GM21717 (cell line): ENCODE measurements around the gene KCTD13.
A peak's percentile ranks its signal among the peaks of the same experiment; 100 is the strongest.
"Not testable (repeated sequence)": the region's sequence is repeated elsewhere in the genome, so short reads cannot be mapped to it uniquely, and the experiment has no call there.

Experiments
- ATAC-seq: cut with Tn5 transposase; IDR thresholded peaks from one replicate; pipeline ENCODE4 v1.9.1; 2021; ENCODE audit warnings: mild to moderate bottlenecking, moderate library complexity; ENCODE audit not compliant: unreplicated experiment

Gene KCTD13

GRCh38 chr16:29947897-29948296, 21.9 kb upstream of the KCTD13 start:
- ATAC-seq, result no peak

DNA sequence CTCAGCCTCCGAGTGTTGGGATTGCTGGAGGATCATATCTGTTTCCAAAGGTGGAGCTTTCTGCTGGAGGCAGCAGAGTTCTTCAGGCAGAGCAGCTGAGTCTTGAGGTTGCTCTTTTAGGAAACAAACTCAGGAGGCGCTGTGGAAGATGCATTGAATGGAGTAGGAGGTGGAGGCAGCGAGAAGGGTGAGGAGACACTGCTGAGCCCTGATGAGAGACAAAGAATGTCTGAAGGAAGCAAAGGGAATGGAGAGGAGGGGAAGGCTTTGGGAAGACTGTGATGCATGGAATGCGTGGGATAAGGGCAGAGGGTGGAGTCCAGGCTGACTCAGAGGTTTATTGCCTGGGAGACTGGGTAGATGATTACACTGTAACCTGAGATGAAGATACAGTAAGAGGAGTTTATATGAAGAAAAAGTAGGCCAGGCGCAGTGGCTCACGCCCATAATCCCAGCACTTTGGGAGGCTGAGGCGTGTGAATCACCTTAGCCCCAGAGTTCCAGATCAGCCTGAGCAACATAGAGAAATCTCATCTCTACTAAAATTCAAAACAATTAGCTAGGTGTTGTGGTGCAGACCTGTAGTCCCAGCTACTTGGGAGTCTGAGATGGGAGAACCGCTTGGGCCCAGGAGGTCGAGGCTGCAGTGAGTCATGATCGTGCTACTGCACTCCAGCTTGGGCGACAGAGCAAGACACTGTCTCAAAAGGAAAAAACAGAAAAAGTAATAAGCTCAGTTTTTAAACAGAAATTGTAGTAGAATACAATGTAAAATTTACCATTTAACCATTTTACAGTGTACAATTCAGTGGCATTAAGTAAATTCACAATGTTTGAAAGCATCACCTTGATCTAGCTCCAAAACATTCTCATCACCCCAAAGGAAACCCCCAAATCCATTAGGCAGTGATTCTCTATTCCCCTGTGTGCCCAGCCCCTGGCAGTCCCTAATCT, 18.1 kb upstream of the KCTD13 start:
- no peak for ATAC-seq

DNA sequence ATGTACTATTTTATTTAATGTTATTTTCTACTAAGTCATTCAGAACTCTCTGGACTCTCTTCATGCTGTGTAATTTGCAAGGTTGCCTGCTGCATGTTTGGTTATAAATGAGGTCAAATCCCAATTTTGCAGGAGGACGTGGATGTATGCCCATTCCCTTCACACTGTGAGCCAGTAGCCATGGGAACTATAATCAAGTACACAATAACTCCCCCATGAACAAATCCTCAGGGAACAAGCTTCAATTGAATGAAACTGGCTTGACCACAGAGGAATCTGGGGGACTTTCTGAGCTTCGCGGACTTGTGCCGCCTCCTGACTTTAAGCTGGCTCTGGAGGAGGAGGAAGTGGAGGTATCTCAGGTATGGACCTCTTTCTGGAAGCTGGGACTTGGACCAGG, 14.6 kb upstream of the KCTD13 start:
- ATAC-seq, result no peak

DNA sequence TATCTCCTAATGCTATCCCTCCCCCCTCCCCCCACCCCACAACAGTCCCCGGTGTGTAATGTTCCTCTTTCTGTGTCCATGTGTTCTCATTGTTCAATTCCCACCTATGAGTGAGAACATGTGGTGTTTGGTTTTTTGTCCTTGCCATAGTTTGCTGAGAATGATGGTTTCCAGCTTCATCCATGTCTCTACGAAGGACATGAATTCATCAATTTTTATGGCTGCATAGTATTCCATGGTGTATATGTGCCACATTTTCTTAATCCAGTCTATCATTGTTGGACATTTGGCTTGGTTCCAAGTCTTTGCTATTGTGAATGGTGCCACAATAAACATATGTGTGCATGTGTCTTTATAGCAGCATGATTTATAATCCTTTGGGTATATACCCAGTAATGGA, 5.7 kb upstream of the KCTD13 start:
- not testable (repeated sequence) for ATAC-seq

GRCh38 chr16:29927070-29927905, 1.3 kb upstream of the KCTD13 start:
- no peak for ATAC-seq

DNA sequence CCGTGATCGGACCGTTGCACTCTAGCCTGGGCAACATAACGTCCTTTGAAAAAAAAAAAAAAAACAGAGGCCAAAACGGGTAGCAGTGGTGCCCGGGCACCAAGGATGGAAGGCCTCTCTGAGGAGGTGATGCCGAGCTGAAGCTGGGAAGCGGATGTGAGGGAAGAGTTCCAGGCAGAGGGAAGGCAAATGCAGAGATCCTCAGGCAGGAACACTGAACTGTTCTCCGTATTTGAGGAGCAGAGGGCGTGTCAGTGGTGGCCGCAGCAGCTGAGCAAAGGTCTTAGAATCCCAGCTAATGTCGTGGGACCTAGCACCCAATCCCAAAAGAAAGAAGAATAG, 656 bp upstream of the KCTD13 start:
- ATAC-seq, result peak; percentile 10

GRCh38 chr16:29925105-29925756, 795 bp downstream of the KCTD13 start:
- no peak for ATAC-seq

DNA sequence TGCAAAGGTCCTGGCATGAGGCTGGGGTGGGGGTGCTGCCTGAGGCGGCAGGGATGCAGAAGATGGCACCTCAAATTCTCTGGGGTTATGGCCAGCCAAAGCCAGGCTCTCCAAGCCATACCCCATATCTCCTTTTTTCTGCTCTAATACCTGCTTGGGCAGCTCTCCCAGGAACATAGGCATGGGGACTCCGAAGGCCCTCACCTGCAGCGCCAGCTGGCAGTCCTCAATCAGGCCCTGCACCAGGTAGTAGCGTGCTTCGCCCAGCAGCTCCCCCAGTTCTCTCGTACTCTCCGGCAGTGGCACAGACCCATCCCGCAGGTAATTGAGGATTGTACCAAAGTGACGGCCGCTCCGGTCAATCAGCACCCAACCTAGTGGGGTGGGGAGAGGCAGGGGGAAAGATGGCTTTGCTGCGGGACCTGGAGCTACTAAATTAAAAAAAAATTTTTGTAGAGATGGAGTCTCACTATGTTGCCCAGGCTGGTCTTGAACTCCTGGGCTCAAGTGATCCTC, 3.0 kb downstream of the KCTD13 start:
- ATAC-seq, result no peak

DNA sequence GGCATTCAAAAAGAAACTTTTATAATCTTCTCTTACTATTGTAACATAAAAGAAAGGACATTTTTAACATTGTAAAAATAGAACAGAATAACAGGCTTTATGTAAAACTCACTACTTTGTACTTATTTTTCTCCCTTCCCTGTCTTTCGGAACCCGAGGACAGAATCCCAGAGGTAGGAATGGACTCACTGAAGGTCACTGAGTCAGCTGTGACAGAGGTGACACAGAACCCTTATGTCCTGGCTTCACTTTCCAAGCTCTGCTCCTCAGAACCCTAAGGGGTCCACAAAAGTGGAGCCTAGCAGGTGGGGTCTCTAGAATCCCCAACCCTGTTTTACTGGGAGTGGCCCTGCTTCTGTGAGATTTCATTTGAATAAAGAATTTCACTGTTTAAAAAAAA, 3.7 kb downstream of the KCTD13 start:
- no peak for ATAC-seq

DNA sequence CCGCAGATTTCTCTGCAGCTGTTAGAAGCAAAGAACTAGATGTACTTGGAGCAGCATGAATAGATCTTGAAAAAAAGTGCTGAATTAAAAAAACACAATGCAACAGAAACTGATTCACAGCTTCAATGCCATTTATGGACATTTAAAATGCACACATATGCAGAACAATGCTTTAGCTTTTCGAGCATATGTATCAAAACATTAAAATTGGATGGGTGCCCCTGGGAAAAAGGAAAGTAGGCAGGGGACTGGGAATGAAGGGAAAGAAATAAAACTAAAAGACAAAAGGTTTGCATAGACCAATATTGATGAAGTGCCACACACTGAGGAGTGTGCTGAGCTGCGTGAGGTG, 5.0 kb downstream of the KCTD13 start:
- no peak for ATAC-seq

- ATAC-seq, result no peak
Measured at GRCh38 chr16:29920288-29921033, 5.6 kb downstream of the KCTD13 start.

- no peak for ATAC-seq
Measured at GRCh38 chr16:29916979-29917378, 9.0 kb downstream of the KCTD13 start.

DNA sequence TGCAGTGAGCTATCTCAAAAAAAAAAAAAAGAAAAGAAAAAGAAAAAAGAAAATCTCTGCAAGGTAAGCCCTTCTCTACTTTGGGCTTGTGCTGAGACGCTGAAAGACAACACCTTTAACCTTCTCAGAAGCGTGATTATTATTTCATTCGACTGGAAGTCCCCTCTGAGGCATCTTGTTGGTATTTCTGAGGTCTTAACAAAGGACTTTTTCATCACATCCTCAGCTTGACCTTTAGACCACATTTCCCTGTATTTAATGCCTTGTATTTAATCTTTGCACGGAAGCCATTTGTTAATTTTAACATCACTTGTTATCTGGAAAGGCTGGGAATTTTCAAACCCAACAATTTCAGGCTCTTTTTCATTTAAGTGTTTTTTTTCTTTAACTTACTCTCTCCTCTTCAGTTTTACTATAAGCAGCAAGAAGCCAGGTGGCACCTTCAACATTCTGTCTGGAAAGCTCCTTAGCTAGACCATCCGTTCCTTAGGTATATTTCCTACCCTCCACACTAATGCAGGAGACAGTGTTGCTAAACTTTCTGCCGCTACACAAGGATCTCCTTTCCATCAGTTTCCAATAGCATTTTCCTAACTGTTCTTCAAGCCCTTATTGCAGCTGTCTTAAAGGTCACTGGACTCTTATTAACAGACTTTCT, 10.3 kb downstream of the KCTD13 start:
- ATAC-seq, result no peak

DNA sequence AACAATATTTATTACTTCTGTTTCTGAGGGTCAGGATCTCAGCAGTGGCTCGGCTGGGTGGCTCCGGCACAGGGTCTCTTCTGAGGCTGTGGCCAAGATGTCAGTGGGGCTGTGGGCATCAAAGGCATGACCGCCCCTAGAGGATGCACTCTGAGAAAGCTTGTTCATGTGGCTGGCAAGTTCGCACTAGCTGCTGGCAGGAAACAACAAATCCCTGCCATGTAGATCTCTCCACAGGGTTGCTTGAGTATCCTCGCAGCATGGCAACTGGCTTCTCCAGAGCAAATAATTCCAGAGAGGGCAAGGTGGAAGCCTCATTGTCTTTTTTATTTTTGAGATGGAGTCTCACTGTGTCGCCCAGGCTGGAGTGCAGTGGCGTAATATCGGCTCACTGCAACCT, 12.5 kb downstream of the KCTD13 start:
- no peak for ATAC-seq

- no peak for ATAC-seq
Measured at GRCh38 chr16:29912087-29912486, 13.9 kb downstream of the KCTD13 start.

- no peak for ATAC-seq
Measured at GRCh38 chr16:29911676-29912010, 14.4 kb downstream of the KCTD13 start.

DNA sequence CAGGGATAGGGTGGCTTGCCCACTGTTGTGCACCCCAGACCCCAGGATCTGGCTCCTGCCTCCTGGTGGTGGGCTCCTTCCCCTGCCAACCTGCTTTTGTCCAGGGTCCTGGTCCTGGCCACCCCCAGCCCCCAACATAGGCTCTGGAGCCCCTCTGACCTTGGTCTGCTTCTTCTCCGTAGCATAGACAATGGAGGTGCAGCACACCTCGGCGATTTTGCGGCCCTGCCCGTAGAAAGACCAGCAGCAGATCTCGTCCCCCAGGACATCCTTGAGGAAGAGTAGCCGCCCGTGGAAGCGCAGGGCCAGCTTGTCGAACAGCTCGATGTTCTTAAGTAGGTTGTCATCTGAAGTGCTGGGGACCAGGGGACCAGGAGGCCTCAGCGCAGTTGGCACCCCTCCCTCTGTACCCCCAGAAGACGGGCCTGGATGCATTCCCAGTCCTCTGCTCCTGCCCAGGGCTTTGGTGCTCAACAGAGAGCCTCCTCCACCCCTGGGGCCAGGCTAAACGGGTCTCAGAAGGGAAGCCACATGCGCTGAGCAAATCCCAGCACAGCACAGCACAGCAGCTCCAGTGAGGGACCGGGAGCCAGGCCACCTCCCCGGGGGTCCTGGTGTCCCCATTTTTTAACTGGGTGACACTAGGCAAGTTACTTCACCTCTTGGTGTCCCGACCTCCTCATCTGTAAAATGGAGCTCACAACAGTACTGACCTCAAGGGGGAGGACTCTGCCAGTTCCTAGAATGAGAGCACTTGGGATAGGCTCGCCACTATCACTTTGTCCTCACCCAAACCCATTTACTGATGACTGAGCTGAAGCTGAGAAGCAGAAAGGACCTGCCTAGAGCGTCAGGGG, 15.0 kb downstream of the KCTD13 start:
- ATAC-seq, result no peak

- not testable (repeated sequence) for ATAC-seq
Measured at GRCh38 chr16:29909851-29910250, 16.2 kb downstream of the KCTD13 start.

GRCh38 chr16:29909391-29909790, 16.6 kb downstream of the KCTD13 start:
- no peak for ATAC-seq
